ENCODE data around the gene HDAC4.
A peak's percentile ranks its signal among the peaks of the same experiment; 100 is the strongest.

HDAC4 gene

GRCh38 chr2:239275847-239276831, 124.7 kb downstream of the HDAC4 start:
- DNase-seq: no peak

- DNase-seq: peak; percentile 91 to 92
These were observed 125.7 kb downstream of the HDAC4 start for GRCh38 chr2:239275044-239275685.

- no peak for DNase-seq
These were observed 126.3 kb downstream of the HDAC4 start for GRCh38 chr2:239274391-239275043.

- DNase-seq: peak; percentile 64 to 69
These were observed 127.3 kb downstream of the HDAC4 start for GRCh38 chr2:239273280-239274234.

GRCh38 chr2:239272626-239273025, 128.2 kb downstream of the HDAC4 start:
- no peak for DNase-seq

GRCh38 chr2:239271882-239272281, 128.9 kb downstream of the HDAC4 start:
- DNase-seq: no peak

- DNase-seq: no peak
These were observed 129.3 kb downstream of the HDAC4 start for GRCh38 chr2:239271471-239271870.

- DNase-seq: no peak
These were observed 130.9 kb downstream of the HDAC4 start for GRCh38 chr2:239269916-239270315.

GRCh38 chr2:239269173-239269885, 131.5 kb downstream of the HDAC4 start:
- DNase-seq: peak; percentile 56

GRCh38 chr2:239268549-239268948, 132.3 kb downstream of the HDAC4 start:
- DNase-seq: no peak

GRCh38 chr2:239268082-239268481, 132.7 kb downstream of the HDAC4 start:
- no peak for DNase-seq

GRCh38 chr2:239267288-239267951, 133.4 kb downstream of the HDAC4 start:
- peak; percentile 77 to 87 for DNase-seq

GRCh38 chr2:239266779-239267287, 134.0 kb downstream of the HDAC4 start:
- DNase-seq: no peak

- DNase-seq: no peak
These were observed 134.4 kb downstream of the HDAC4 start for GRCh38 chr2:239266434-239266766.

GRCh38 chr2:239265681-239266433, 135.0 kb downstream of the HDAC4 start:
- no peak for DNase-seq

GRCh38 chr2:239264838-239265651, 135.8 kb downstream of the HDAC4 start:
- peak; percentile 79 to 88 for DNase-seq

- DNase-seq: no peak
These were observed 136.4 kb downstream of the HDAC4 start for GRCh38 chr2:239264492-239264837.

GRCh38 chr2:239263669-239264491, 136.9 kb downstream of the HDAC4 start:
- no peak for DNase-seq
